Stomach (tissue), 4 donors: ENCODE measurements around the gene RTCA.
"Not testable (repeated sequence)": the region's sequence is repeated elsewhere in the genome, so short reads cannot be mapped to it uniquely, and the experiment has no call there.

Experiments used
- CTCF ChIP-seq, 7 experiments: fragments of 450-650 bp in 4 of 7; fragments of 200-600 bp in 3 of 7; sonication (generic) in 3 of 7; IDR thresholded peaks; one replicate each; pipeline ENCODE4 v1.5.1; 2016 to 2019; ENCODE audit warnings: antibody characterized with exemption in 7 of 7, control low read depth in 2 of 7, mild to moderate bottlenecking in 1 of 7
- EP300 ChIP-seq: sonication (generic); formaldehyde crosslinking; IDR thresholded peaks from one replicate; pipeline ENCODE4 v1.6.1; 2017; ENCODE audit warnings: antibody characterized with exemption
- POLR2A ChIP-seq, 4 donors: fragments of 450-650 bp; IDR thresholded peaks; one replicate each; pipeline ENCODE4 v1.6.1; 2016; ENCODE audit warnings: antibody characterized with exemption in 4 of 4, control low read depth in 2 of 4, mild to moderate bottlenecking in 1 of 4, moderate library complexity in 1 of 4
- POLR2AphosphoS5 ChIP-seq, 3 donors: sonication (generic); formaldehyde crosslinking; IDR thresholded peaks; one replicate each; pipeline ENCODE4 v1.6.1; 2016; ENCODE audit warnings: antibody characterized with exemption in 3 of 3

DNA sequence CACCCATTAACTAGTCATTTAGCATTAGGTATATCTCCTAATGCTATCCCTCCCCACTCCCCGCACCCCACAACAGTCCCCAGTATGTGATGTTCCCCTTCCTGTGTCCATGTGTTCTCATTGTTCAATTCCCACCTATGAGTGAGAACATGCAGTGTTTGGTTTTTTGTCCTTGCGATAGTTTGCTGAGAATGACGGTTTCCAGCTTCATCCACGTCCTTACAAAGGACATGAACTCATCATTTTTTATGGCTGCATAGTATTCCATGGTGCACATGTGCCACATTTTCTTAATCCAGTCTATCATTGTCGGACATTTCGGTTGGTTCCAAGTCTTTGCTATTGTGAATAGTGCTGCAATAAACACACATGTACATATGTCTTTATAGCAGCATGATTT lies 7.6 kb upstream of the RTCA start:
- TF ChIP-seq CTCF (IDR thresholded peaks at IDR 0.05); POLR2A (IDR thresholded peaks at IDR 0.05); POLR2AphosphoS5 (IDR thresholded peaks at IDR 0.05); EP300: not testable (repeated sequence)
